ENCODE measurements around the gene YAP1. TPM values are rescaled to one million over a fixed set of nuclear protein-coding genes. Genes with fewer than 3 reads are reported as not detected.

The YAP1 gene
- total and polyA plus RNA-seq, 2 of the 4 experiments (the other 2 are of a cell fraction): 121 to 251 TPM

- Histone ChIP-seq H2AFZ (replicated peaks; ENCODE audit: low read length, poor library complexity) (no peak overlapping the region), H3K27me3 (ENCODE audit: control insufficient read depth, insufficient read depth, low read length) (no peaks in the 10 kb centered on the region), H2AK9ac (replicated peaks; ENCODE audit: low read depth, low read length, poor library complexity) (no peak overlapping the region), H2BK5ac (ENCODE audit: low read depth, low read length, poor library complexity, severe bottlenecking) (no peak overlapping the region), H3K4ac (ENCODE audit: low read depth, low read length) (no peak overlapping the region), H4K20me1 (ENCODE audit: insufficient read depth, low read length) (no peaks in the 10 kb centered on the region), H3K4me1 (ENCODE audit: control insufficient read depth, insufficient read depth, low read length) (no peaks in the 10 kb centered on the region), H3K79me1 (ENCODE audit: low read depth in 1 of 2, low read length in 2 of 2) (no peaks in the 10 kb centered on the region), H3K18ac (ENCODE audit: low read depth, low read length) (no peak overlapping the region), H3K36me3 (ENCODE audit: control insufficient read depth, insufficient read depth, low read length) (no peaks in the 10 kb centered on the region), H2BK20ac (ENCODE audit: low read depth, low read length) (no peak overlapping the region), H3K4me2 (ENCODE audit: low read depth, low read length) (no peak overlapping the region), H4K91ac (ENCODE audit: insufficient read depth, low read depth, low read length) (no peak overlapping the region), H2BK15ac (ENCODE audit: low read depth, low read length) (no peak overlapping the region), H3K14ac (replicated peaks; ENCODE audit: low read depth, low read length) (no peak overlapping the region), H3K4me3 (ENCODE audit: insufficient read depth, low read depth, low read length) (no peak overlapping the region), H3K56ac (ENCODE audit: extremely low read depth, insufficient read depth, low read length) (no peak overlapping the region), H4K5ac (ENCODE audit: low read depth, low read length) (no peak overlapping the region), H4K8ac (ENCODE audit: low read depth in 2 of 2, low read length in 2 of 2) (no peak overlapping the region), H2AK5ac (ENCODE audit: low read depth, low read length) (no peak overlapping the region), H3K9me1 (ENCODE audit: insufficient read depth, low read length) (no peaks in the 10 kb centered on the region), H2BK120ac (ENCODE audit: low read depth, low read length) (no peak overlapping the region), H3K9me3 (ENCODE audit: control insufficient read depth, insufficient read depth, low read length) (no peaks in the 10 kb centered on the region), H3K23ac (ENCODE audit: low read depth, low read length) (no peak overlapping the region), H3K27ac (ENCODE audit: insufficient read depth, low read length) (no peak overlapping the region), H3K9ac (ENCODE audit: low read depth, low read length) (no peak overlapping the region)
- ATAC-seq (ENCODE audit: low read depth) (no peak), DNase-seq (no peak)
- CTCF ChIA-PET: interaction anchor here (0.6 to 1.1 kb wide), 3 partner anchors 12 to 488 kb away, joined by 3 read pairs; no protein-coding TSS in a partner anchor
- WGBS, 2 experiments (ENCODE audit: extremely low coverage in 2 of 2, insufficient read length in 1 of 2): 100% methylated on average over 1 of the region's 2 CpGs; no CpG with 5 or more reads in 1 of the 2 experiments
- POLR2A ChIA-PET (ENCODE audit: unreplicated experiment): interaction anchor here (0.7 kb wide), 1 partner anchor 13 kb away, joined by 3 read pairs; no protein-coding TSS in a partner anchor
- TF ChIP-seq ELK1 (IDR thresholded peaks at IDR 0.05; ENCODE audit: borderline replicate concordance, low read depth, low read length): no peak
- TF ChIP-seq CHD1 (IDR thresholded peaks at IDR 0.05; ENCODE audit: low read depth, low read length): no peak
- no peak for TF ChIP-seq FOS (IDR thresholded peaks at IDR 0.05; ENCODE audit: low read depth, low read length)
- TF ChIP-seq RFX5 (IDR thresholded peaks at IDR 0.05; ENCODE audit: low read depth, low read length): no peak
- TF ChIP-seq MAZ (IDR thresholded peaks at IDR 0.05; ENCODE audit: borderline replicate concordance, low read depth, low read length): no peak
- TF ChIP-seq MXI1 (IDR thresholded peaks at IDR 0.05; ENCODE audit: borderline replicate concordance, low read depth, low read length): no peak
- no peak for TF ChIP-seq SMC3 (IDR thresholded peaks at IDR 0.05; ENCODE audit: low read depth, low read length)
- BruUV-seq (replicated peaks): no TSS peak
- intact Hi-C loops (cut with micrococcal nuclease): no loop called here
- dilution Hi-C loops (cut with HindIII; ENCODE audit: low sequenced_read_pairs, unreplicated experiment): no loop called here
- in situ Hi-C loops (cut with MboI; ENCODE audit: low sequenced_read_pairs): no loop called here
Measured at GRCh38 chr11:102064316-102064715, 45.9 kb upstream of the YAP1 start.
